Central memory CD8-positive, alpha-beta T cell (primary cell): ENCODE measurements around the gene PYHIN1.
A peak's percentile ranks its signal among the peaks of the same experiment; 100 is the strongest.
"Not testable (repeated sequence)": the region's sequence is repeated elsewhere in the genome, so short reads cannot be mapped to it uniquely, and the experiment has no call there.

ENCODE experiments used
- ATAC-seq: fragments of 150-1000 bp; cut with Tn5 transposase; replicated peaks from 2 replicates; pipeline ENCODE4 v1.10.0; 2022; ENCODE audit warnings: mild to moderate bottlenecking, moderate FRiP score, moderate number of reproducible peaks; ENCODE audit not compliant: poor library complexity, severe bottlenecking; ENCODE audit errors: extremely low read depth
- DNase-seq, 2 donors: peaks; one replicate each; pipeline ENCODE4 v3.0.0; 2021; ENCODE audit warnings: low spot score in 2 of 2
- H3K27ac Mint-ChIP-seq: one replicate; pipeline ENCODE4 v1.8.0; 2022; ENCODE audit warnings: low read depth, mild to moderate bottlenecking, moderate library complexity, mixed read lengths
- H3K27me3 Mint-ChIP-seq: one replicate; pipeline ENCODE4 v1.8.0; 2022; ENCODE audit warnings: mixed read lengths
- H3K36me3 Mint-ChIP-seq: one replicate; pipeline ENCODE4 v1.8.0; 2022; ENCODE audit warnings: mild to moderate bottlenecking, moderate library complexity, mixed read lengths; ENCODE audit not compliant: insufficient read depth
- H3K4me1 Mint-ChIP-seq: one replicate; pipeline ENCODE4 v1.8.0; 2022; ENCODE audit warnings: mixed read lengths
- H3K4me3 Mint-ChIP-seq: one replicate; pipeline ENCODE4 v1.8.0; 2022; ENCODE audit warnings: mild to moderate bottlenecking, moderate library complexity, mixed read lengths
- H3K9me3 Mint-ChIP-seq: one replicate; pipeline ENCODE4 v1.8.0; 2022; ENCODE audit warnings: mixed read lengths

PYHIN1 gene

GRCh38 chr1:159007726-159008125 is 76.4 kb downstream of the PYHIN1 start:
- peaks cover 19% of the 10 kb centered on the region for H3K36me3 Mint-ChIP-seq
- H3K4me1 Mint-ChIP-seq, result peaks cover 63% of the 10 kb centered on the region
- DNase-seq (no peak), ATAC-seq (no peak)
- no peaks in the 10 kb centered on the region for H3K9me3 Mint-ChIP-seq
- peak overlapping the region; percentile 29 for H3K27ac Mint-ChIP-seq
- H3K27me3 Mint-ChIP-seq, result no peaks in the 10 kb centered on the region
- H3K4me3 Mint-ChIP-seq, result no peak overlapping the region

GRCh38 chr1:159008744-159009188 is 77.4 kb downstream of the PYHIN1 start:
- no peaks in the 10 kb centered on the region for H3K27me3 Mint-ChIP-seq
- peak overlapping the region; percentile 92 for H3K4me3 Mint-ChIP-seq
- H3K9me3 Mint-ChIP-seq, result no peaks in the 10 kb centered on the region
- peak overlapping the region; percentile 87 for H3K27ac Mint-ChIP-seq
- peaks cover 70% of the 10 kb centered on the region for H3K4me1 Mint-ChIP-seq
- peaks cover 19% of the 10 kb centered on the region for H3K36me3 Mint-ChIP-seq
- DNase-seq (peak in 1 of 2 donors; percentile 59), ATAC-seq (peak; percentile 88)

GRCh38 chr1:159009287-159009686 is 77.9 kb downstream of the PYHIN1 start:
- Mint-ChIP-seq H3K4me1 (peaks cover 75% of the 10 kb centered on the region), H3K36me3 (peaks cover 23% of the 10 kb centered on the region), H3K9me3 (no peaks in the 10 kb centered on the region), H3K4me3 (peak overlapping the region; percentile 92), H3K27me3 (no peaks in the 10 kb centered on the region), H3K27ac (peak overlapping the region; percentile 87)
- ATAC-seq (peak; percentile 29), DNase-seq (no peak)

GRCh38 chr1:159009704-159010361 is 78.5 kb downstream of the PYHIN1 start, which contains the start of gene IFI16:
Gene IFI16 (plus strand): TSS chr1:159009907. CDS start chr1:159014681, 4,774 bp downstream.
- DNase-seq, result peak in 1 of 2 donors; percentile 43

GRCh38 chr1:159010391-159010790 is 79.0 kb downstream of the PYHIN1 start:
- Mint-ChIP-seq H3K4me1 (peaks cover 79% of the 10 kb centered on the region), H3K27me3 (no peaks in the 10 kb centered on the region), H3K9me3 (no peaks in the 10 kb centered on the region), H3K4me3 (peak overlapping the region; percentile 92), H3K27ac (peak overlapping the region; percentile 87), H3K36me3 (peaks cover 27% of the 10 kb centered on the region)
- DNase-seq (no peak), ATAC-seq (no peak)

More at GRCh38 chr1:159009704-159010361, 78.5 kb downstream of the PYHIN1 start, which contains the start of gene IFI16:
- peak; percentile 59 for ATAC-seq
- peak within 1 kb of the TSS; percentile 92 for H3K4me3 Mint-ChIP-seq
- H3K9me3 Mint-ChIP-seq, result no peaks in the 10 kb centered on the region
- peaks cover 27% of the 10 kb centered on the region for H3K36me3 Mint-ChIP-seq
- no peaks in the 10 kb centered on the region for H3K27me3 Mint-ChIP-seq
- H3K27ac Mint-ChIP-seq, result peak within 1 kb of the TSS; percentile 87
- peaks cover 76% of the 10 kb centered on the region for H3K4me1 Mint-ChIP-seq

- peaks cover 79% of the 10 kb centered on the region for H3K4me1 Mint-ChIP-seq
- not testable (repeated sequence) for ATAC-seq, H3K9me3 Mint-ChIP-seq, H3K27me3 Mint-ChIP-seq, DNase-seq
- peaks cover 33% of the 10 kb centered on the region for H3K36me3 Mint-ChIP-seq
- H3K27ac Mint-ChIP-seq, result peak overlapping the region; percentile 87
- peak overlapping the region; percentile 92 for H3K4me3 Mint-ChIP-seq
Observed at GRCh38 chr1:159011001-159011400, 79.6 kb downstream of the PYHIN1 start.

- Mint-ChIP-seq H3K4me3 (peak overlapping the region; percentile 82), H3K27ac (peak overlapping the region; percentile 82), H3K4me1 (peaks cover 81% of the 10 kb centered on the region), H3K27me3 (no peaks in the 10 kb centered on the region), H3K9me3 (no peaks in the 10 kb centered on the region), H3K36me3 (peaks cover 41% of the 10 kb centered on the region)
- ATAC-seq (no peak), DNase-seq (no peak)
Observed at GRCh38 chr1:159011751-159012150, 80.4 kb downstream of the PYHIN1 start.

- Mint-ChIP-seq H3K4me1 (peaks cover 78% of the 10 kb centered on the region), H3K9me3 (no peaks in the 10 kb centered on the region)
- peak; percentile 25 for ATAC-seq
Observed at GRCh38 chr1:159012495-159012894, 81.1 kb downstream of the PYHIN1 start.

GRCh38 chr1:159014003-159014571 is 82.7 kb downstream of the PYHIN1 start:
- H3K9me3 Mint-ChIP-seq, result no peaks in the 10 kb centered on the region
- peak overlapping the region; percentile 82 for H3K4me3 Mint-ChIP-seq
- H3K27ac Mint-ChIP-seq, result peak overlapping the region; percentile 82
- H3K27me3 Mint-ChIP-seq, result no peaks in the 10 kb centered on the region
- peaks cover 75% of the 10 kb centered on the region for H3K4me1 Mint-ChIP-seq
- peaks cover 52% of the 10 kb centered on the region for H3K36me3 Mint-ChIP-seq
- ATAC-seq, result no peak
- DNase-seq, result no peak

More at GRCh38 chr1:159012495-159012894, 81.1 kb downstream of the PYHIN1 start:
- H3K27ac Mint-ChIP-seq, result peak overlapping the region; percentile 82
- no peaks in the 10 kb centered on the region for H3K27me3 Mint-ChIP-seq
- DNase-seq, result peak in 1 of 2 donors; percentile 21
- H3K36me3 Mint-ChIP-seq, result peaks cover 46% of the 10 kb centered on the region
- H3K4me3 Mint-ChIP-seq, result peak overlapping the region; percentile 82

GRCh38 chr1:159014851-159015250 is 83.5 kb downstream of the PYHIN1 start:
- DNase-seq, result no peak
- H3K4me1 Mint-ChIP-seq, result peaks cover 72% of the 10 kb centered on the region
- peaks cover 57% of the 10 kb centered on the region for H3K36me3 Mint-ChIP-seq
- no peaks in the 10 kb centered on the region for H3K9me3 Mint-ChIP-seq
- no peaks in the 10 kb centered on the region for H3K27me3 Mint-ChIP-seq
- peak overlapping the region; percentile 82 for H3K4me3 Mint-ChIP-seq
- no peak for ATAC-seq
- H3K27ac Mint-ChIP-seq, result peak overlapping the region; percentile 82

GRCh38 chr1:159015440-159015909 is 84.1 kb downstream of the PYHIN1 start:
- Mint-ChIP-seq H3K9me3 (no peaks in the 10 kb centered on the region), H3K4me3 (peak overlapping the region; percentile 82), H3K4me1 (peaks cover 73% of the 10 kb centered on the region), H3K36me3 (peaks cover 60% of the 10 kb centered on the region), H3K27me3 (no peaks in the 10 kb centered on the region), H3K27ac (peak overlapping the region; percentile 70)
- ATAC-seq (peak; percentile 93), DNase-seq (peak in 1 of 2 donors; percentile 42)

GRCh38 chr1:159023723-159024122 is 92.4 kb downstream of the PYHIN1 start:
- DNase-seq, result no peak
- H3K27me3 Mint-ChIP-seq, result no peaks in the 10 kb centered on the region
- peak overlapping the region; percentile 47 for H3K4me3 Mint-ChIP-seq
- H3K4me1 Mint-ChIP-seq, result peaks cover 81% of the 10 kb centered on the region
- peak overlapping the region; percentile 58 for H3K27ac Mint-ChIP-seq
- no peak for ATAC-seq
- peaks cover 75% of the 10 kb centered on the region for H3K36me3 Mint-ChIP-seq
- H3K9me3 Mint-ChIP-seq, result no peaks in the 10 kb centered on the region

GRCh38 chr1:159025043-159025442 is 93.7 kb downstream of the PYHIN1 start:
- Mint-ChIP-seq H3K36me3 (peaks cover 69% of the 10 kb centered on the region), H3K4me3 (no peak overlapping the region), H3K4me1 (peaks cover 86% of the 10 kb centered on the region), H3K27ac (no peak overlapping the region), H3K27me3 (no peaks in the 10 kb centered on the region), H3K9me3 (no peaks in the 10 kb centered on the region)
- DNase-seq, result no peak
- no peak for ATAC-seq
